ENCODE results near the gene PDSS1.
"Not testable (repeated sequence)": the region's sequence is repeated elsewhere in the genome, so short reads cannot be mapped to it uniquely, and the experiment has no call there.

PDSS1 gene

DNA sequence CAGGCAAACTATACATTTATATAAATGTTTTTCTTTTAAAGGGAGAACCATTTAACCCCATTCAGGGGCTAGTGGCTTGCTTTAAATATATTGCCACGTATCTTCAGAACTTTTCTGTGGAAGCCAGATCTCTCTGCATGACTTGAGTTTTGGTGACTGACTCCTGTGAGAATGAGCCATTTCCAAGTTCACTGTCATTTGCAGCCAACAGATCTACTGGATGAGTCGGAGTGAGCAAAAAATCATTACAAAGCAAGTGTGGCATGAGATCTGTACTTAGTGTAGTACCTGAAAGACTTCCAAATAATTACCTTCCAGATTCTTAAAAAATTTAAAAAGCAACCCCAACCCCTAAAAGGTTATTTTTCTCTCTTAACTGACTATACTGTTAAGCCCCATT lies 45.6 kb downstream of the PDSS1 start:
- no peak for DNase-seq

- no peak for DNase-seq
These were observed 46.3 kb downstream of the PDSS1 start for GRCh38 chr10:26743841-26744240.

GRCh38 chr10:26746061-26746460 lies 48.6 kb downstream of the PDSS1 start:
- no peak for DNase-seq

GRCh38 chr10:26755443-26755903 lies 58.0 kb downstream of the PDSS1 start:
- peak; percentile 77 for DNase-seq

GRCh38 chr10:26759008-26759407 lies 61.5 kb downstream of the PDSS1 start:
- no peak for DNase-seq

DNA sequence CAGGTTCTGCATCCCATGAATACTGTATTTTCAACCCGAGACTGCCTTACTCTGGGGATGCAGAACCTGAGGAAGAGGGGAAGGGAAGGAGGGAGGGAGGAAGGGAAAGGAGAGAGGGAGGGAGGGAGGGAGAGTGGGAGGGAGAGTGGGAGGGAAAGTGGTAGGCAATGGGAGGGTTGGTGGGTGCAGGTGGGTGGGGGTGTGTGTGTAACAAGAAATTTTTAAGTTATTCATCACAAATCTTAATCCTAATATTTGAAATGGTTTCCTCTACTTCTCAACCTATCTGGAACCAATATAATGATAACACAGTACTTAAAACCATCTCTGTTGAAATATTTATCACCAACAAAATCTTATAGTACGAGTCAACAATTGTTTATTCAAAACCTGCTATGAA lies 68.0 kb downstream of the PDSS1 start:
- DNase-seq, result no peak

DNA sequence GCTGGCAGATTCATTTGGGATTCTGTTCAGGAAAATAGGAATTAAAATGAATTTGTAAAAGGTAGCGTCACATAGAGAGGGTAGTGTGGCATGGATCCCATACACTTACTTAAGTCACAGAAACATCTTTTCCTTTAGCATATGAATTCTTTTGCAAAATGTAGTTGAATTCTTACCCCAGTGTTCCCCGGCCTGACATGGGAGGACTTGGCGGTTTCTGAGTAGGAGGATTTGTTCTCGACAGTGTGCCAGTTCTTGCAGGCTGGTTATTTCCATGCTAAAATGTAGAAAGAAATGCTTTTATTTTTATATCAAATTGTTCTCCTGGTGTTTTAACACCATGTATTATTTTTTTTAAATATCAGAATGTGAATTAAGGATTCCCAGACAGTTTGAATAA lies 72.6 kb downstream of the PDSS1 start:
- DNase-seq, result no peak

- DNase-seq, result no peak
These were observed 76.1 kb downstream of the PDSS1 start for GRCh38 chr10:26773633-26774032.

- DNase-seq, result no peak
These were observed 78.8 kb downstream of the PDSS1 start for GRCh38 chr10:26776258-26776657.

GRCh38 chr10:26777686-26778085 lies 80.2 kb downstream of the PDSS1 start:
- DNase-seq, result no peak

DNA sequence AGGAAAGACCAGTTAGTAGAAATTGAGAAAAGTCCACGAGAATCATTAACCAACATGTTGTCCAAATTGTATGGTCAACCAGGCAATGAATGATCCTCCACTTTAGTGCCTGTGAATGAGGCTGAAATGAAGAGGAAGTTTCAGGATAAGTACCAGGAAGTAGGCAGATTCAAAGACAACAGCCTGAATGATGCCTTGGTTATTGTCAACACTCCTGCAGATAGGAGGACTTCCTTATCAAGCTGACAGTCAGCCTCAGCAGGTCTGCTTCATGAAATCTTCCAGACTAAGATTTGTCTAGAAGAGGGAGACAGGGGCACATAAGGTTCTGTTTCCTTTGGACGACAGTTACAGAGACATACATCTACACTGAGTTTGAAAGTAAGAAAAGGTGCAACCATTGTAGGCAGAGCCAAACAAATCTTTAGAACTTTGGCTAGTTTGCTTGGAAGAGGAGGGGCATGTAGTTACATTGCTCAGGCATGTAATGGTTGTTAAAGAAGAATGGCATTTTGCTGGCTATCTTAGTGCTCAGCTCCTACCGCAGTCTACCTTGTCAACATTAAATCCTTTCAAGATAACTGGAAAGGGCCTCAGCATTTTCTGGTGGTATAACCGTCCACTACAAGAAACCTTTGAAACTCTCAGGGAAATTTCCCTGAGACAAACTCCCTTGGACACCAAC lies 81.8 kb downstream of the PDSS1 start:
- DNase-seq, result peak; percentile 38

DNA sequence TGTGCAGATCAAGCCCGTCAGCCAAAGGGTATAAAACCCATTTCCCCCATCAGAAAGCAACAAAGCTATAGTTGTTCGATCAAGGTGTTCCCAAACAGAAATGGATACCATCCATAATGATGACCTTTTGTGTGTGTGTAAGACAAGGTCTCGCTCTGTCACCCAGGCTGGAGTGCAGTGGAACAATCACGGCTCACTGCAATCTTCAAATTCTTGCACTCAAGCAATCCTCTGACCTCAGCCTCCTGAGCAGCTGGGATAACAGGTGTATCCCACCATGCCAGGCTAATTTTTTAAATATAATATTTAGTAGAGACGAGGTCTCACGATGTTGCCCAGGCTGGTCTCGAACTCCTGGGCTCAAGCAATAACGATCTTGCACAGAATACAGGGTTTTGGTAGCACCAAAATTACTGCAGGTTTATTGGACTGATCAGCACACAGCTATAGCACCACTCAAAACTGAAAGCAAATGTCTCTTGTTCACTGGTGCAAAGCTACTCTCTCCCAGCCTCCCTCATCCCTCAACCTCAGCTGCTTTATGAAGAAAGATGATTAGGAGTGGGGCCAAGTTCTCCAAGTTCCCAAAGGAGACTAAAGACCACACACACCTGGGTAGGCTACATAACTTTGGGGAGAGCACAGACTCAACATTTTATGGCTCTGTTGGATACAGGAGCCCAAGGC lies 82.7 kb downstream of the PDSS1 start:
- no peak for DNase-seq

DNA sequence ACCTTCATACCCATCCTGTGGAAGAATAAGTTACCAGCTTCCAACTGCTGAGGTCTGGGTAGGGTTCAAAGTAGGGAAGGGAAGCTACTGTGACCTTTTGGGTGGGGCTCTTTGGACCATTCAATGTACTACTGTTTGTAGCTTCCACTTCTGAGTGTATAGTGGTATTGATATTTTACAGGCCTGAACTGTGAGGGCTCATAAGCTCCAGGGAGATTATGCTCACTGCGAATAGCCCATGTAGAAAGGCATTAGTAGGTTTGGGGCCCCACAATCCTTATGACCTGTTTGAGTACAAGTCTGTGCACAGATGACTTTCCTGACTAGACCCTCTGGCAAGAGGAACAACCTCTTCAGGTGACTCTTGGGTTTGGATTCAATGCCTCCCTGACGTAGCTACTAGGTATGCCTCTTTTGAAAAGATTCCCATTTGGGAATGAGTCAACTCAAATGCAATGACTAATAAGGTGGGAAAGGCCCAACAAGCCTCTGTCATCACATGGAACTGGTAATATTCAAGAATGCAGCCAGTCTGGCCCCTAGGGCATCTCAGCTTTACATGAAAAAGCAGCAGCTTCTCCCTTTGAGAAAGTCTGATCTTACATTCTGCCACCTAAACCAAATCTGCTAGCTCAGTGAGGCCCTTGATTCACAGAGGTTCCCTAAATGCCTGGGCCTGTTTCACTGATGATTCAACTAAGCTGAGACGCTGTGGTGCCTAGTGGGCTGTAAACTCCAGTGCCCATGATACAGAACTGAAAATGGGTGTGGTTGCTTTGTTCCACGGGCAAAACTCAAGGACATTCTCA lies 83.5 kb downstream of the PDSS1 start:
- no peak for DNase-seq

DNA sequence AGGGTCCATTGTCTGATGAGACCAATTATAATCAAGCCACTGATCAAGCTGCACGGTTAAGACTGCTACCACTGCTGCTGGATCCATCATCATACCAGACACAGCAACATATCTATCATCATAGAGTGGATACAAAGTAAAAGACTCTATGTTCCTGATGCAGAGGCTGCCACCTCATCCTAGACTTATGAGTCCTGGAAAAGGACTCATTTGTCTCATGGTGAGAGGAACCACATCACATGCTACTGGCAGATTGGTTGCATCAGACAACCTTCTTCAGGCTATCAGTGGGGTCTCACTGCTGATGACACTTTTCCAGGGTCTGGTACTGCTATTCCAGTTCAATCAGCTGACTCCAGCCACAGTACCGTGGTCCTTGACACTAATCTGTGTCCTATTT lies 84.3 kb downstream of the PDSS1 start:
- peak; percentile 13 for DNase-seq

DNA sequence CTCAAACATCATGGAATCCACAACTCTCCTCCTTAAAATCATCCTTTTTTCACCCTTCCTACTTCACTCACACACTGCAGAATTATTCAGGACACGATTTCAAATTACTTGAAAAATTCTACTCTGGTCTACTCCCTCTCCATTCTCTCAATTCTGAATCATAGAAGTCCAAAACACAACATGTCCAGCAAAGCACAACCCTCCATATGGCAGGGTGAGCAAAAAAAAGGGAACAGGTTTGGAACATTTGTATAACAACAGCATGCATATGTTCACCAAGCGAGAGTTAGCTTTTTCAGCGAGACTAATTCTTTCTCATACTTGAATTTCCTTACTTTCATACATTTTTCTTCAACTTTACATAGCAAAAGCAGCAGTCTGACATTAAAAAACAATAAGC lies 89.9 kb downstream of the PDSS1 start:
- DNase-seq, result no peak

DNA sequence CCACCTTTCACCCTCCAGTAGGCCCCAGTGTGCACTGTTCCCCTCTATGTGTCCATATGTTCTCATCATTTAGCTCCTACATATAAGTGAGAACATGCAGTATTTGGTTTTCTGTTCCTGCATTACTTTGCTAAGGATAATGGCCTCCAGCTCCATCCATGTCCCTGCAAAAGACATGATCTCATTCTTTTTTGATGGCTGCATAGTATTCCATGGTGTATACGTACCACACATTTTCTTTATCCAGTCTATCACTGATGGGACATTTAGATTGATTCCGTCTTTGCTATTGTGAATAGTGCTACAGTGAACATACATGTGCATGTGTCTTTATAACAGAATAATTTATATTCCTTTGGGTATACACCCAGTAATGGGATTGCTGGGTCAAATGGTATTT lies 92.3 kb downstream of the PDSS1 start:
- not testable (repeated sequence) for DNase-seq

DNA sequence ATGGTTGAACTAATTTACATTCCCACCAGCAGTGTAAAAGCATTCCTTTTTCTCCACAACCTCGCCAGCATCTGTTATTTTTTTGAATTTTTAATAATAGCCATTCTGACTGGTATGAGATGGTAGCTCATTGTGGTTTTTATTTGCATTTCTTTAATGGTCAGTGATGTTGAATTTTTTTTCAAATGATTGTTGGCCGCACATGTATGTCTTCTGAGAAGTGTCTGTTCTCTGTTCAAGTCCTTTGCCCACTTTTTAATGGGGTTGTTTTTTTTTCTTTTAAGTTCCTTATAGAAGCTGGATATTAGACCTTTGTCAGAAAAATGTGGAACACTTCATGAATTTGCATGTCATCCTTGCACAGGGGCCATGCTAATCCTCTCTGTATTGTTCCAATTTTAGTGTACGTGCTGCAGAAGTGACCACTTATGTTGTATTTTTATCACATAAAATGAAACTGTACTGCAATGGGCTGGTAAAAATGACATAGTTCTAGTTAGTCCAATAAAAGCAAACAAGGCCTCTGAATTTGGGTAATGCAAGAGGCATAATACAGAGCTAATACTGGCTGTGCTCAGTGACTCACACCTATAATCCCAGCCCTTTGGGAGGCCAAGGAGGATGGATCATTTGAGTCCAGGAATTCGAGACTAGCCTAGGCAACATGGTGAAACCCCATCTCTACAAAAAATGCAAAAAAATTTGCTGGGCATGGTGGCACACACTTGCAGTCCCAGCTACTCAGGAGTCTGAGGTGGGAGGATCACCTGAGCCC lies 92.9 kb downstream of the PDSS1 start:
- DNase-seq, result no peak

DNA sequence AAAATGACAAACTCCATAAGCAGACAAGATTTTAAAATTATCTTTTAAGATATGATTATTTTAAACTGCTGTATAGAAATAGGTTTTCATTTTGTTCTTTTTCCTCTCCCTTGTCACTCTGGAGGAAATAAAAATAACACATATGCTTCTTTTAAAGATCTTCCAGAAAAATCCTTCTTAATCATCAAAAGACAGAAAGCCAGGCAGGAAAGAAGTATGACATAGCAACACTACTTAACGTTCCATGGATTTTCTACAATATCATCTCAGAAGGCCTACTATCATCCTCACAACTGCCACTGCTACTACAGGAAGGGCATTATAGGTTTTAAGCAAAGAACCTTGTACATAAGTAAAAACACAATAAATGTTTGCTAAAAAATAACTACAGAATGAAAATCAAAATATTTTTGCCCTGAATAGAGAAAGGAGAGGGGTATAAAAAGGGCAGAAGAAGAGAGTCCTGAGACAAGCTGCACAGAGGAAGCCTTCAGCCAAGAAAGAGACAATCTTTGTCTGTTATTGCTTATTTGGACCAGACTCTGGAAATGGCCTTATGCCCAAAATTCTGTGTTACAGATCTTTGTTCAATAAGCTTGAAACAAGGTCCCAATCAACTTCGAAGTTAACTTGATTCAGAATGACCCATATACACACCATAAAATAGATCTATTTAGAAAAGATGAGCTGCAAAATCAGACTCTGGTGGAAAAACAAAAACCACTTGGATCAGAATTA lies 95.4 kb downstream of the PDSS1 start:
- no peak for DNase-seq

Measured in OCI-M1 (cell line).